Cardiac muscle cell (in vitro differentiated cells and primary cell): Measurements from ENCODE around the gene SRP9. TPM values are rescaled to one million over a fixed set of nuclear protein-coding genes. Genes with fewer than 3 reads are reported as not detected.
"Not testable (repeated sequence)": the region's sequence is repeated elsewhere in the genome, so short reads cannot be mapped to it uniquely, and the experiment has no call there.

Experiments used
- DNase-seq, 2 donors: peaks; one replicate each; pipeline versions ENCODE4 v3.0.0 to v3.0.0-alpha.2; 2010 to 2017; ENCODE audit warnings: low read depth in 1 of 2, low spot score in 1 of 2
- H3K27ac ChIP-seq: fragments of 200-600 bp; sonication (generic); 2 replicates; pipeline ENCODE4 v1.5.1; 2016
- H3K27me3 ChIP-seq: fragments of 200-600 bp; sonication (generic); 2 replicates; pipeline ENCODE4 v1.6.0; 2016; ENCODE audit warnings: control low read depth
- H3K36me3 ChIP-seq: fragments of 200-600 bp; sonication (generic); 2 replicates; pipeline ENCODE4 v1.5.1; 2016; ENCODE audit warnings: control low read depth
- H3K4me1 ChIP-seq: fragments of 200-600 bp; sonication (generic); 2 replicates; pipeline ENCODE4 v1.8.1; 2017; ENCODE audit warnings: low read depth, mild to moderate bottlenecking, mixed run types
- H3K4me3 ChIP-seq: fragments of 200-600 bp; sonication (generic); 2 replicates; pipeline ENCODE4 v1.5.1; 2016; ENCODE audit warnings: mild to moderate bottlenecking
- H3K9me3 ChIP-seq: fragments of 200-600 bp; sonication (generic); 2 replicates; pipeline ENCODE4 v1.5.1; 2017; ENCODE audit warnings: low read depth, mild to moderate bottlenecking, control low read depth
- CTCF ChIP-seq: IDR thresholded peaks from 2 replicates; pipeline ENCODE4 v1.5.1; 2012; ENCODE audit warnings: low read depth, mild to moderate bottlenecking, low read length
- polyA plus RNA-seq: library from polyadenylated mRNA; unstranded; fragments of >200 nt; fragmentation: Nextera tagmentation; extraction: Ambion mirVana; gene quantifications from 2 replicates; pipeline ENCODE4 v1.2.1, GENCODE V29; 2016
- total RNA-seq: library from RNA; depleted of rRNA; stranded (reverse); fragments of >200 nt; gene quantifications from 2 replicates; pipeline ENCODE4 v1.2.3, GENCODE V29; 2016

The SRP9 gene
- total and polyA plus RNA-seq, 2 experiments from 2014 or later, result 167 to 466 TPM

- peaks cover 11% of the 10 kb centered on the region for H3K4me1 ChIP-seq
- no peak overlapping the region for H3K27ac ChIP-seq
- no peak for DNase-seq
- H3K36me3 ChIP-seq, result no peaks in the 10 kb centered on the region
- no peak for TF ChIP-seq CTCF
- no peak overlapping the region for H3K4me3 ChIP-seq
- H3K9me3 ChIP-seq, result no peaks in the 10 kb centered on the region
- H3K27me3 ChIP-seq, result no peaks in the 10 kb centered on the region
Measured at GRCh38 chr1:225808136-225808535, 30.5 kb downstream of the SRP9 start.

- Histone ChIP-seq H3K27me3 (no peaks in the 10 kb centered on the region), H3K4me3 (peak within 1 kb of the TSS; percentile 44), H3K27ac (peak within 1 kb of the TSS; percentile 63), H3K9me3 (no peaks in the 10 kb centered on the region), H3K4me1 (peaks cover 11% of the 10 kb centered on the region), H3K36me3 (no peaks in the 10 kb centered on the region)
- peak; percentile 91 to 93 for DNase-seq
- TF ChIP-seq CTCF, result peak; percentile 39
Measured at GRCh38 chr1:225809842-225810578, 32.4 kb downstream of the SRP9 start, which contains the start of gene EPHX1. EPHX1 (plus strand) TSS chr1:225810124; CDS start chr1:225828730, 18,606 bp downstream.

GRCh38 chr1:225810579-225811538, 33.2 kb downstream of the SRP9 start:
- Histone ChIP-seq H3K4me1 (peaks cover 11% of the 10 kb centered on the region), H3K27ac (peak overlapping the region; percentile 63), H3K4me3 (peak overlapping the region; percentile 44)
- peak; percentile 38 to 67 for DNase-seq
- H3K27me3 ChIP-seq, H3K36me3 ChIP-seq, H3K9me3 ChIP-seq: not testable (repeated sequence)

- H3K27ac ChIP-seq, result no peak overlapping the region
Measured at GRCh38 chr1:225811622-225812487, 34.2 kb downstream of the SRP9 start.

More at GRCh38 chr1:225811622-225812487, 34.2 kb downstream of the SRP9 start:
- no peaks in the 10 kb centered on the region for H3K36me3 ChIP-seq
- no peak overlapping the region for H3K4me3 ChIP-seq
- peaks cover 11% of the 10 kb centered on the region for H3K4me1 ChIP-seq
- peak; percentile 50 for TF ChIP-seq CTCF
- no peaks in the 10 kb centered on the region for H3K27me3 ChIP-seq
- H3K9me3 ChIP-seq, result no peaks in the 10 kb centered on the region
- peak in 1 of 2 donors; percentile 23 for DNase-seq
